Inflammatory macrophage (primary cell): ENCODE measurements around the gene EME1.
A peak's percentile ranks its signal among the peaks of the same experiment; 100 is the strongest.
"Not testable (repeated sequence)": the region's sequence is repeated elsewhere in the genome, so short reads cannot be mapped to it uniquely, and the experiment has no call there.

Experiments used
- DNase-seq, 2 donors: peaks; one replicate each; pipeline ENCODE4 v3.0.0-alpha.2; 2020 to 2022

Gene EME1

GRCh38 chr17:50426814-50427787 lies 54.1 kb downstream of the EME1 start:
- DNase-seq: peak; percentile 64 to 66

GRCh38 chr17:50428126-50428525 lies 55.1 kb downstream of the EME1 start:
- not testable (repeated sequence) for DNase-seq

GRCh38 chr17:50428831-50429424 lies 55.9 kb downstream of the EME1 start:
- DNase-seq: no peak

- no peak for DNase-seq
Measured at GRCh38 chr17:50429793-50430192, 56.8 kb downstream of the EME1 start.
